Natural killer cell treated with Interleukin-12 subunit alpha and Interleukin-12 subunit beta and Interleukin-15 and Interleukin-18, amount 100 ng/mL, for 72 hours (primary cell): ENCODE data around the gene MBD2. TPM values are rescaled to one million over a fixed set of nuclear protein-coding genes. Genes with fewer than 3 reads are reported as not detected.
"Not testable (repeated sequence)": the region's sequence is repeated elsewhere in the genome, so short reads cannot be mapped to it uniquely, and the experiment has no call there.

Experiments
- ATAC-seq, 2 donors: fragments of 150-1000 bp; cut with Tn5 transposase in 1 of 2; sonication (Bioruptor Pico), chemical (Tn5 transposase) in 1 of 2; 2 replicates each; pipeline ENCODE4 v1.10.0; 2021
- DNase-seq: peaks from one replicate; pipeline ENCODE4 v3.0.0; 2022; ENCODE audit warnings: low spot score
- H3K27ac Mint-ChIP-seq, 2 donors: 1 replicate in 1 of 2; 2 replicates in 1 of 2; pipeline ENCODE4 v1.8.0; 2022; ENCODE audit warnings: mixed read lengths in 2 of 2, mild to moderate bottlenecking in 1 of 2, moderate library complexity in 1 of 2
- H3K27me3 Mint-ChIP-seq, 2 donors: 1 replicate in 1 of 2; 2 replicates in 1 of 2; pipeline ENCODE4 v1.8.0; 2022; ENCODE audit warnings: mixed read lengths in 2 of 2
- H3K36me3 Mint-ChIP-seq: one replicate; pipeline ENCODE4 v1.8.0; 2022; ENCODE audit warnings: mixed read lengths
- H3K4me1 Mint-ChIP-seq, 2 donors: 1 replicate in 1 of 2; 2 replicates in 1 of 2; pipeline ENCODE4 v1.8.0; 2022; ENCODE audit warnings: low read depth in 2 of 2, mixed read lengths in 2 of 2, mild to moderate bottlenecking in 1 of 2
- H3K4me3 Mint-ChIP-seq: one replicate; pipeline ENCODE4 v1.8.0; 2022; ENCODE audit warnings: mixed read lengths
- H3K9me3 Mint-ChIP-seq: 2 replicates; pipeline ENCODE4 v1.8.0; 2022; ENCODE audit warnings: mixed read lengths
- total RNA-seq, 2 donors: library from RNA; stranded (reverse); gene quantifications; one replicate each; pipeline ENCODE4 v1.2.3, GENCODE V29; 2022

MBD2 gene, protein sequence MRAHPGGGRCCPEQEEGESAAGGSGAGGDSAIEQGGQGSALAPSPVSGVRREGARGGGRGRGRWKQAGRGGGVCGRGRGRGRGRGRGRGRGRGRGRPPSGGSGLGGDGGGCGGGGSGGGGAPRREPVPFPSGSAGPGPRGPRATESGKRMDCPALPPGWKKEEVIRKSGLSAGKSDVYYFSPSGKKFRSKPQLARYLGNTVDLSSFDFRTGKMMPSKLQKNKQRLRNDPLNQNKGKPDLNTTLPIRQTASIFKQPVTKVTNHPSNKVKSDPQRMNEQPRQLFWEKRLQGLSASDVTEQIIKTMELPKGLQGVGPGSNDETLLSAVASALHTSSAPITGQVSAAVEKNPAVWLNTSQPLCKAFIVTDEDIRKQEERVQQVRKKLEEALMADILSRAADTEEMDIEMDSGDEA
- 100 to 1,000 TPM; 149 to 211 TPM for total RNA-seq

DNA sequence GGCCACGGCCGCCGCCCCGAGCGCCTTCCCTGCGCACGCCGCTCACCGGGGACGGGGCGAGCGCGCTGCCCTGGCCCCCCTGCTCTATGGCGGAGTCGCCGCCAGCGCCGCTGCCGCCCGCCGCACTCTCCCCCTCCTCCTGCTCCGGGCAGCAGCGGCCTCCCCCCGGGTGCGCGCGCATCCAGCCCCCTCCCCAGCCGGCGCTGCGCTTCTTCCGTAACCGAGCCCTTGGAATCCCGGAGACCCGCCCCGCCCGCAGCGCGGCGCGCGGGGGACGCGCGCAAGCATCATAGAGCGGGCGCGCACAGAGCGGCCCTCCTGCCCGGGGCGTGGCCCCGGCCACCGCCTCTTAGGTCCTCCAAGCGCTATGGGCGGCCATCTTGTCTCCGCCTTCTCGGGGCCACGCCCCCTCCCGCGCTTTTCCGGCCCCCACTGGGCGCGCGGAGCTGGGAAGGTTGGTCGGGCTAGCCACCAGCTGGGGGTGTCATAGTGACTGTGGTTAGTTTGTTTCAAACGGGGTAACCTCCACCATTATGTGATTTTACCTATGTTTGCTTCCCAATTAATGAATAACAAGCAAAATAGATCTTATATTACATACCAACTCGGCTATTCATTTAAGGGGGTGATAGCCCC lies at the start of gene MBD2:
TSS of gene MBD2 (minus strand) at position 291 of the 636 bp plus-strand sequence. CDS start at position 181, 110 bp downstream.
- DNase-seq: peak; percentile 97
- peak; percentile 98 for ATAC-seq
- H3K36me3 Mint-ChIP-seq: no peaks in the 10 kb centered on the region
- peaks cover 29 to 39% of the 10 kb centered on the region in 2 donors for H3K4me1 Mint-ChIP-seq
- peak within 1 kb of the TSS; percentile 88 to 93 for H3K27ac Mint-ChIP-seq
- peak within 1 kb of the TSS; percentile 97 for H3K4me3 Mint-ChIP-seq
- no peaks in the 10 kb centered on the region for H3K27me3 Mint-ChIP-seq
- H3K9me3 Mint-ChIP-seq: no peaks in the 10 kb centered on the region

DNA sequence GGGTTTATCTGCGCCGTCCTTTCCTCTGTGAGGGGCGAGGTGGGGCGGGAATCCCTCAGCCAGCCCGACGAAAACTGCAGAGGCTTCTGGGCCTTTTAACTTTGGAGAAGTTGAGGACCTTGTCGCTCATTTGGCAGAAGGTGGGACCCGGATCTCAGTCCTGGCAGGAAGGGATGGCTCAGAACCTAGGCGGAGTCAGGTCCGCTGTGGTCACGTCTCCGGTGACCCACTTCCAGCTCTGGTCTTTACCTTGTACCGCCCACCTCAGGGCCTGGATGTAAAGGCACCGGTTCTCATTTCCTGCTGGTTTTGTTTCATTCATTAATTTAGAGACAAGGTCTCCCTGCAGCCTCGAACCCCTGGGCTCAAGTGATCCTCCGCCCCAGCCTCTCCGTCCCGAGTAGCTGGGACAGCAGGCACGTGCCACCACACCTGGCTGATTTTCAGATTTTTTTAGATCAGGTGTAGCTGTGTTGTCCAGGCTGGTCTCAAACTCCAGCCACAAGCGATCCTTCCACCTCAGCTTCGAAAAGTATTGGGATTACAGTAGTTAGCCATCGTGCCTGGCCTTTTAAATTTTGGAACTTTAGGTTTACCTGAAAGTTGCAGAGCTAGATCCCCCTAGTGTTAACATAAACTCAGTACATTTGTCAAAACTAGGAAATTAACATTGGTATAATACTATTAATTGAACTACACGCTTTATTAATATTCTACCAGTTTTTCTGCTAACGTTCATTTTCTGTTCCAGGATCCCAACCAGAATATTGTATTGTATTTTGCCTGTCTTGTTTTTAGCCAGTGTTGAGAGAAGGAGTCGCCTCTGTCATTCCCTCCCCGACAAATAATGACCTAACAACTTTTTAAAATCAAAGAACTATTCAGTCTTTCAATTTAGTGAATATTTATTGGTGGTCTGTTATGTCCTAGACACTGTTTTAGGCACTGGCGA lies 45.7 kb upstream of the MBD2 start:
- Mint-ChIP-seq H3K36me3 (no peaks in the 10 kb centered on the region), H3K9me3 (no peaks in the 10 kb centered on the region), H3K27ac (peak overlapping the region; percentile 91 to 93), H3K4me1 (peaks cover 22 to 23% of the 10 kb centered on the region in 2 donors), H3K27me3 (no peaks in the 10 kb centered on the region), H3K4me3 (peak overlapping the region; percentile 85)
- DNase-seq (peak; percentile 64), ATAC-seq (peak; percentile 67 to 77)

DNA sequence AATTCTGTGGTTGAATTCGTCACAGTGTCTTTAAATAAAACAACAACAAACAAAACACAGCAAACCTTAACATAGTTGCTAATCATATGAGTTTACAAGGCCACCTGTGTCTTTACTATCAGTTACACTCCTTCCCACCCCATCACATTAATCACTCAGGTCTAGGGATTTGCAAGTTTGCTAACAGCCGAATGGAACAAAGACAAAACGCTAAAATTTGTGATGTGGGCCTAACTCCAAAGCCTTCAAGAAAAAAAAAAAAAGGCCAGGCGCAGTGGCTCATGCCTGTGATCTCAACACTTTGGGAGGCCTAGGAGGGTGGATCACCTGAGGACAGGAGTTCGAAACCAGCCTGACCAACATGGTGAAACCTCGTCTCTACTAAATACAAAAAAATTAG lies 44.3 kb upstream of the MBD2 start:
- Mint-ChIP-seq H3K36me3 (no peaks in the 10 kb centered on the region), H3K4me1 (peaks cover 26 to 36% of the 10 kb centered on the region in 2 donors), H3K4me3 (peak overlapping the region; percentile 85), H3K27ac (peak overlapping the region; percentile 91 to 93), H3K27me3 (no peaks in the 10 kb centered on the region), H3K9me3 (no peaks in the 10 kb centered on the region)
- DNase-seq: no peak
- ATAC-seq: no peak

DNA sequence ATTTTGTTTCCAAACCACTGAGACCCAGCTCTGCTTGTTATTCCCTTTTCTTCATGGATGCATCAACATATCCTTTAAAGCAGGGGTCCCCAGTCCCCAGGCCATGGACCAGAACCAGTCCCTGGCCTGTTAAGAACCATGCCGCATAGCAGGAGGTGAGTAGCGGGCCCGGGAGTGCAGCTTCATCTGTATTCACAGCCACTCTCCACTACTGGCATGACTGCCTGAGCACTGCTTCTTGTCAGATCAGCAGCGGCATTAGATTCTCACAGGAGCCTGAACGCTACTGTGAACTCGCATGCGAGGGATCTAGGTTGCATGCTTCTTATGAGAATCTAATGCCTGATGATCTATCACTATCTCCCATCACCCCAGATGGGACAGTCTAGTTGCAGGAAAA lies 43.2 kb upstream of the MBD2 start:
- ATAC-seq (no peak), DNase-seq (no peak)
- no peaks in the 10 kb centered on the region for H3K27me3 Mint-ChIP-seq
- peak overlapping the region in 1 of 2 donors; percentile 91 for H3K27ac Mint-ChIP-seq
- H3K9me3 Mint-ChIP-seq: no peaks in the 10 kb centered on the region
- peaks cover 27 to 37% of the 10 kb centered on the region in 2 donors for H3K4me1 Mint-ChIP-seq
- H3K4me3 Mint-ChIP-seq: no peak overlapping the region
- H3K36me3 Mint-ChIP-seq: no peaks in the 10 kb centered on the region

DNA sequence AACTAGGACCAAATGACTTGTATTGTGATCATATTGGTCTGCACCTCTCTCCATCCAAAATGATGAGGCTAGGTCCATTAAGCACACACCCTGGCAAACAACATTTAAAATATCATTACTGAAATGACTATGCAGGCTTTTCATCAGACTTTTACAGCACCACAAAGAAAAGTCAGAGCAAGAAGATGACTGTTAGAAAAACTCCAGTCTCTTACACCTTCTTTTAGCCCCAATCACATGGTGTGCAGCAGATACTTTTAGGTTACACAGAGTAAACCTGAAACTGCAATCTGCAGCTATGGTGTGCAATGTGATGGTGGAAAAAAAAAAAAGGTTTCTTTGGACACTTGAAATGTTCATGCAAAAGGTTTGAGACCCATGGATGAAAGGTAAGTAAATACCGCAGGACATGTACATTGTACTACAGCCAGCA lies 39.5 kb upstream of the MBD2 start:
- H3K36me3 Mint-ChIP-seq: no peaks in the 10 kb centered on the region
- peak; percentile 89 to 91 for ATAC-seq
- peak overlapping the region; percentile 76 for H3K4me3 Mint-ChIP-seq
- peaks cover 23 to 47% of the 10 kb centered on the region in 2 donors for H3K4me1 Mint-ChIP-seq
- no peaks in the 10 kb centered on the region for H3K27me3 Mint-ChIP-seq
- peak overlapping the region; percentile 83 to 89 for H3K27ac Mint-ChIP-seq
- DNase-seq: no peak
- no peaks in the 10 kb centered on the region for H3K9me3 Mint-ChIP-seq

DNA sequence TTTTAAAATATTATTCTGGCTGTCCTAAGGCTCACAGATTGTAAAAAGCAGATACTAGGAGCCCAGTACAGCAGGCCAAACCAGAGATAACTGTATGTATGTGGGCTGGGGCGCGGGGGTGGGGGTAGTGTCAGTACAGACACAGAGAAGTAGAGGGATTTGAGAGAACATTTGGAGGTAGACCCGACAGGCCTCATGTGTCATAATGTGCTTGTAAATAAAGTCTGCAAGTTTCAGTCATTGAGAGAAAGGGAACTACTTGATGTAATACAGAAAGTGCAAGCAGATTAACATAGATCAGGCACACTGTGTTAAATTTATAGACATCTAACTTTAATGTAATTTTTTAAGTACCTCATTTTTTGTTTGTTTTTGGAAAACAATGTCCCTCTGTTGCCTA lies 37.4 kb upstream of the MBD2 start:
- Mint-ChIP-seq H3K27ac (peak overlapping the region; percentile 84 to 89), H3K9me3 (no peaks in the 10 kb centered on the region), H3K27me3 (no peaks in the 10 kb centered on the region), H3K36me3 (no peaks in the 10 kb centered on the region), H3K4me1 (peaks cover 19 to 42% of the 10 kb centered on the region in 2 donors), H3K4me3 (peak overlapping the region; percentile 73)
- peak; percentile 76 to 78 for ATAC-seq
- DNase-seq: no peak

DNA sequence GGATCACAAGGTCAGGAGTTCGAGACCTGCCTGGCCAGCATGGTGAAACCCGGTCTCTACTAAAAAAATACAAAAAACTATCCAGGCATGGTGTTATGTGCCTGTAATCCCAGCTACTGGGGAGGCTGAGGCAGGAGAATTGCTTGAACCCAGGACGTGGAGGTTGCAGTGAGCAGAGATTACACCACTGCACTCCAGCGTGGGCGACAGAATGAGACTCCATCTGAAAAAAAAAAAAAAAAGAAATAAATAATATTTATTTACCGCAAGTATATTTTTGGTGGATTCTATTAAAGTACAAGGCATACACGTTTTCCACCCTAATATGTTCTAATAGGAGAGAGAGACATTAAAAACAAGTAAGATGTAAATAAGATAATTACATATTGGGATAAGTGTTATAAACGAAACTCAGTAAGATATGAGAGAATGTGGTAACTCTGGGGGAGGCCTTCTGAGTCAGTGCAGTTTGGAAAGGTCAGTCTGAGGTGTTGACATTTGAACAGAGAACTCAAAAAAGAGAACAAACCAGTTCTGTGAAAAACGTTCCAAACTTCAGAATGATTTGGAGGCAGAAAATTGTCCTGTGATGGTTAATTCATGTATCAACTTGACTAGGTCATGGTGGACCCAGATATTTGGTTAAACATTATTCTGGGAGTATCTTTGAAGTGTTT lies 36.1 kb upstream of the MBD2 start:
- H3K4me1 Mint-ChIP-seq: peaks cover 17 to 38% of the 10 kb centered on the region in 2 donors

DNA sequence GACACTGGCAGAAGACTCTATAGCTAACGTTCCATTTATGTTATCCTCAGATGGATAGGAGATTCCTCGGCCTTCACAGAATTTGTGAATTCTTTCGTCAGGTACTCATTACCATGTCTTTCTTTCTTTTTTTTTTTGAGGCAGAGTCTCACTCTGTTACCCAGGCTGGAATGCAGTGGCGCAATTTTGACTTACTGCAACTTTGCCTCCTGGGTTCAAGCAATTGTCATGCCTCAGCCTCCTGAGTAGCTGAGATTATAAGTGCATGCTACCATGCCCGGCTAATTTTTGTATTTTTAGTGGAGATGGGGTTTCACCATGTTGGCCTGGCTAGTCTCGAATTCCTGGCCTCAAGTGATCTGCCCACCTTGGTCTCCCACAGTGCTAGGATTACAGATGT lies 33.3 kb upstream of the MBD2 start:
- H3K4me1 Mint-ChIP-seq: peaks cover 10 to 20% of the 10 kb centered on the region in 2 donors

More for the DNA sequence above, 36.1 kb upstream of the MBD2 start:
- H3K4me3 Mint-ChIP-seq: peak overlapping the region; percentile 73
- no peaks in the 10 kb centered on the region for H3K36me3 Mint-ChIP-seq
- H3K9me3 Mint-ChIP-seq: no peaks in the 10 kb centered on the region
- peak overlapping the region; percentile 84 to 89 for H3K27ac Mint-ChIP-seq
- ATAC-seq (peak in 1 of 2 donors; percentile 44), DNase-seq (no peak)
- H3K27me3 Mint-ChIP-seq: no peaks in the 10 kb centered on the region

DNA sequence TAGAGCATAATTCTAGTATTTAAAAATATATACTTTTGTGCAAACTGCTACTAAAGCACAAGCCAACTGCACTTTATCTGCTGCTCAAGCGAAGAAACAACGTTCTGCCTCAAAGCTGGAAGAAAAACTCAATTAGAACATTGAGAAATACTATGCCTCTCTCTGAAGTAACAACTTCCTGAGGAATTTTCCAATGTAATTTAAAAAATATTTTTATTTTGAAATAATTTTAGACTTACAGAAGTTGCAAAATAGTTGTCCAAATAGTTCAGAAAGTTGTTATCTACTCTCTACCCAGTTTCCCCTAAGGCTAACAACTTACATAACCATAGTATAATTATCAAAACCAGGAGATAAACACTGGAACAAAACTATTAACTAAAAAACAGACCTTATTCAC lies 32.5 kb upstream of the MBD2 start:
- no peaks in the 10 kb centered on the region for H3K9me3 Mint-ChIP-seq
- no peak overlapping the region for H3K4me3 Mint-ChIP-seq
- ATAC-seq (no peak), DNase-seq (no peak)
- H3K36me3 Mint-ChIP-seq: no peaks in the 10 kb centered on the region
- peaks cover 10 to 15% of the 10 kb centered on the region in 2 donors for H3K4me1 Mint-ChIP-seq
- peaks cover 6 to 7% of the 10 kb centered on the region in 2 donors for H3K27me3 Mint-ChIP-seq
- H3K27ac Mint-ChIP-seq: no peak overlapping the region

More for the DNA sequence above, 33.3 kb upstream of the MBD2 start:
- H3K27ac Mint-ChIP-seq: peak overlapping the region in 1 of 2 donors; percentile 17
- H3K27me3 Mint-ChIP-seq, H3K36me3 Mint-ChIP-seq, H3K9me3 Mint-ChIP-seq, H3K4me3 Mint-ChIP-seq, DNase-seq, ATAC-seq: not testable (repeated sequence)

DNA sequence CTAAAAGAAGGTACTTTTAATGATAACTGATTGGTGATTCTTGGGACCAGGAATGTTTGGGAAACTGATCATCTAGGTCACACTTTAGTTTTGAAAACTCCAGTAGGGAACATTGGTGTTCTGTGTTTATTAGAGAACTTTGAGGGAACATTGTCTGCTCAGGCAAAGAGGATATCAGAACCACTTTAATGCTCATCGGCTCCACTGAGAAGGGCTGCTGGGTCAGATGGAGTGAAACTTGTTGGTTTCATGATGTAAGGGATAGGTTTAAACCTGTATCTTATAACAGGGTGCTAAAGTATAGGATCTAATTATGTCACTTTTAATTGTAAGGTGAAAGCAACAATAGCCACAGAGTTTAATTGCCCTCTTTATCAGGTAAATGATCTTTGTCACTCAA lies 30.7 kb upstream of the MBD2 start:
- no peak overlapping the region for H3K27ac Mint-ChIP-seq
- no peaks in the 10 kb centered on the region for H3K9me3 Mint-ChIP-seq
- no peak overlapping the region for H3K4me3 Mint-ChIP-seq
- H3K27me3 Mint-ChIP-seq: peaks cover 6 to 7% of the 10 kb centered on the region in 2 donors
- H3K36me3 Mint-ChIP-seq: no peaks in the 10 kb centered on the region
- ATAC-seq (no peak), DNase-seq (no peak)
- H3K4me1 Mint-ChIP-seq: peaks cover 4 to 10% of the 10 kb centered on the region in 2 donors

DNA sequence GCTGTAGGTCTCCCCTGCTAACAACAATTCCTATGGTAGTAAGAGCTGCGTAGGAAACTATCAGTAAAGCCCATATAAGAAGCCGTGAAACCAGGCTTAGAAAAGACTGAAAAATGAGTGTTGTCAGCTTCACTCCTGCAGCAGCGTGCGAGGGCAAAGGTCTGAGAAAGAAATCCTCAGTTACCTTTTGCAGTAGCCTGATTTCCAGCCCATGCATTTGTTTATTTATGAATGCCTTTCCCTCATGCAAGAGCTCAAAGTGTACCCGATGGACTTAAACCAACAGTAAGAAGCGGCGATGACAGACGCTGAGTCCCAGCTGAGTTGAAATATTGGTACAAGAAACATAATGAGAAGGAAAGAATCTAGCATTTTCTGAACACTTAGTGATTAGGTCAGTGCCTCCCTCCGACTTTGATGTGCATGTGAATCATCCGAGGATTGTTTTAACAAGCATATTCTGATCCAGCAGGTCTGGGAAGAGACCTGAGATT lies 29.8 kb upstream of the MBD2 start:
- Mint-ChIP-seq H3K9me3 (no peaks in the 10 kb centered on the region), H3K4me3 (no peak overlapping the region), H3K36me3 (no peaks in the 10 kb centered on the region), H3K27ac (no peak overlapping the region), H3K27me3 (peaks cover 6 to 7% of the 10 kb centered on the region in 2 donors), H3K4me1 (peaks cover 4 to 10% of the 10 kb centered on the region in 2 donors)
- ATAC-seq (no peak), DNase-seq (no peak)

DNA sequence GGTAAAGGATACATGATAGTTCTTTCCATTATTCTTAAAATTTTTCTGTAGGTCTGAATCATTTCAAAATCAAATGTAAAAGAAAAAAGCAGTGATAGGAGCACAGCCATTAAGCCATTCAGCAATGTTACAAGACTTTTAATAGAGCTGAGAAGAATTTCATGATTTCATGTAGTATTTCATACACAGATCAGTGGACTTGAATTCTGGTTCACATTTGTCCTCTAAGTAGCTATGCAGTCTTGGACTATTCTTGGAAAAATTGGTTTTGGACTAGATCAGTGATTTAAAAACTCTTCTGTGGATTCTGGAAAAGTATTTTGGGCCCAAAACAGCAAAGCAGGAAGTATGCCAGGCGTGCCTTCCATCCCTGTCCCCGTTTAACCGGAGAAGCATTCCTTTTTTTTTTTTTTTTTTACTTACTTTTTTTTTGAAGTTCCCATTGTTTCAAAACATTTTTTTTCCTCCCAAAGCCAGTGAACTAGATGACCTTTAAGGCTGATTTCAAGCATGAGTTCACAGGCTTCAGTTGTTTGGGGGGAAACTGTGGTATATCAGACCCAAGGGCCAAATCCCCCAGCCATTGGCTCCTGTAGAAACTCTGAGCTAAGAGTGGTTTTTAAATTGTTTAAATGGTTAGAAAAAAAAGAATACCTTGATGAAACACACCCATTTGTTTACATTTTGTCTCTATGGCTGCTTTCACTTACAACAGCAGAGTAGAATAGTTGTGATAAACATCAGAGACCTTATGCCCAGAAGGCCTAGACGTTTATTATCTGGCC lies 27.3 kb upstream of the MBD2 start:
- H3K36me3 Mint-ChIP-seq: no peaks in the 10 kb centered on the region
- peaks cover 6 to 7% of the 10 kb centered on the region in 2 donors for H3K27me3 Mint-ChIP-seq
- DNase-seq: no peak
- H3K9me3 Mint-ChIP-seq: no peaks in the 10 kb centered on the region
- no peak for ATAC-seq
- no peak overlapping the region for H3K4me3 Mint-ChIP-seq
- H3K4me1 Mint-ChIP-seq: peaks cover 4 to 10% of the 10 kb centered on the region in 2 donors
- H3K27ac Mint-ChIP-seq: peak overlapping the region; percentile 2 to 48
